ENCODE measurements around the gene PPM1H.

PPM1H gene

GRCh38 chr12:62603061-62603810 is 331.7 kb downstream of the PPM1H start:
- peak; percentile 89 for DNase-seq (ENCODE audit: low spot score)

DNA sequence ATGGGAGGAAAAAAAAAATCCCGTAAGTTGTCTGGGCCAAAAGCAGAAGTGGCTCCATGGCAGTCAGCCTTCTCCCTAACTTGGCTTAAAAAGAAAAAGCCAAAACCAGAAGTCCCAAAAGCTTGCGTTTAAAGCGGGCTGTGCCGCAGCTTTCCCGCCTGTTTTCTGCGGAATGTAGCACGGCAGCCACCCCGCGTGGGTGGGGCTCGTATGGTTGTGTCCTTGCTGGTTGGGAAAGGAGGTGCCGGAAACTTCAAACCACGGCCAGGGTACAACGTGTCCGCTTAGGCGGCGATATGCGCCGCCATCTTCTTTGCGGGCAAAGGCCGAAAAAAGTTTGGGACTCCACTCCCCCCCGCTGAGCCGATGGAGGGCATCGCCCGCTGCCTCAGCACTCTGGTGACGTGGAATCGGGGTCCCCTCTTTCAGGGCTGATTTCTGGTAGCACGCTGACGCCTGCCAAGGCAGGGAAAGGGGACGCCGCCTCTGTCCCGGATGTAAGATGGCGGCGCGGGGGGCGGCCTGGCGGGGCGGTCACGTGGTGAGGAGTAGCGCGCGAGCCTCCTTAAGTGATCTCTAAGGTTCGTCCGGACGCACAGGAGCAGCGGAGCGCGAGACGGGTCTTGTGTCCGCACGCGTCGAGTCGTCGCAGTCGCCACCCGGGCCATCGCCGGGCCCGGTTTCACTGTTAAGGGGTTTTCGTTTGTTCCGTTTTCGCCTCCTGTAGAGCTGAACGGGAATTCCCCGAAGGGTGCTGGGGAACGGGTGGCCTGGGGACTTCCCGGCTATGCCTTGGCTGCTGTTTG is 332.5 kb downstream of the PPM1H start:
- DNase-seq (ENCODE audit: low spot score), result peak; percentile 95

DNA sequence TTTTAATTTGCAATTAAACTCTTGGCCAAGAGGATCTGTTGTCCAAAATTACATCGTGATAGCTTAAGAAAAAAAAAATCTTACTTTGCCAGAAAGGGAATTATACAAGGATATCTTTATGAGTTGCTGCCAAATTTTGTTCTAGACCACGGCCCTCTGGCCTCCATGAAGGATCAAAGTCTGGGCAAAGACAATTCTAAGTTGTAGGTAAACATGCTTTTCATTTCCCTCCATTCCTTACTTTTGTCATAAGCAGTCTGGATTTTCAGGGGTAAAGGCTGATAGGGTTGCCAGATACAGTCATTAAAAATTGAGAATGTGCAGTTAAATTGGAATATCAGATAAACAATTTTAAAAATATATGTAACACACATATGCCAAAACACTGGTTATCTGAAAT is 333.2 kb downstream of the PPM1H start:
- no peak for DNase-seq (ENCODE audit: low spot score)

DNA sequence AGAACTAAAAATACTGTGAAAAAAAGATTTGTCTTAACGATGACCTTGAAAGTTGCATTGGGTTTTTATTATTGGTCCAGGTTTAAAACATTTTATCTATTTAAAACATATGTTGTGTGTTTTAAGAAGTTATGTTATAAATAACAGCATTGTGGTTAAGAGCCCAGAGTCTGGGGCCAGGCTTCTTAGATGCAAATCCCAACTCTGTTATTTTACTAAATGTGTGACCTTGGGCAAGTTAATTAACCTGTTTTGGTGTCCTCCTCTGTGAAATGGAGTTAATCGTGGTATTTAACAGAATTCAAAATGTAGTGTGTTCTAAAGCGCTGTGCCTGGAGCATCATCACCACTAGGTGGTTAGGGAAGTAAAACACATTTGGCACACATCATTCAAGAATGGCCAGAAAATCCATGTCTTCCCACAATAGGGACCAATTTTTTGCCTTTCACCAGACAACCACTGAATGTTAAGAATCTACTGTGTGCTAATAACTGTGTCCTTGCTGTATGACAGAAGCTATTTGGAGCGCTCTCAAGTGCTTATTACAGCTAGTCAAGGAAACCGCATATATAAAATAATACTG is 335.0 kb downstream of the PPM1H start:
- no peak for DNase-seq (ENCODE audit: low spot score)

DNA sequence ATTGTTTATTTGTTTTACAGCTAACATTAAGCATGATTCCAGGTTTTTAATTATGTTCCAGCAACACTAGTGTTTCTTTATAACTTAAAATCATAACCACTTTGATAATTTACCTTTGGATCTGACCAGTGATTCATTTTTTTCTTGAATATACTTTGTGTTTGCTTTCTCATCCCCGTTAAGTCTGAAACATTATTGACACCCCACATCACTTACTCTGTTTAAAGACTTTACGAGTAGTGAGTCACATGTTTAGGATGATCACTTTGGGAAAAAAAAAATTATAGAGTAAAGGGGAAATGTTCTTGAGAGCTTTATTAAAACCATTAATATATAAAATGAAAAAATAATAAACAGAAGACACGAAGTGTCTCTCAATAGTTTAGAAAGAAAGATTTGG is 336.1 kb downstream of the PPM1H start:
- peak; percentile 55 for DNase-seq (ENCODE audit: low spot score)

DNA sequence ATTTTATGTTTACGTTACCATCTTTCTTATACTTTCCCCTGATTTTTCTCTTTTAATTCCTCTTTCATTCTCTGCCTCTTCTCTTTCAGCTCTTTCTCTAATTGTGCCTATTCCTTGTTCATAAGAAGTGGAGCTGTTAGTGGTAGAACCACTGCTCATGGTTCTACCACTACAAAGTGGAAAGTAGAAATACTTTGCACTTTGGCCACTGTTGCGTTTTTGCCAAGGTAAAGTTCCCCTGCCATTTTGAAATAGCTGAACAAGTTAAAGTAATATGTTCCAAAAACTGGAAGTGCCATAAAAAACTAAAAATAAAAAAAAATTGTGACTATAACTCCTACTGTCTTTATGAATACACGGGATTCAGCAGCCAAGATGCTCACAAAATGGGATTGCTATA is 337.7 kb downstream of the PPM1H start:
- no peak for DNase-seq (ENCODE audit: low spot score)
